ENCODE measurements around the gene LRRC61.
"Not testable (repeated sequence)": the region's sequence is repeated elsewhere in the genome, so short reads cannot be mapped to it uniquely, and the experiment has no call there.

Gene LRRC61

GRCh38 chr7:150385884-150386283 is 62.7 kb downstream of the LRRC61 start:
- not testable (repeated sequence) for DNase-seq

Measured in stimulated activated CD4-positive, alpha-beta T cell treated with anti-CD3 and anti-CD28 coated beads, Interleukin-4, amount 100 ng/mL, for 1 hour (primary cell).